Measurements from ENCODE around the gene TFIP11. TPM values are rescaled to one million over a fixed set of nuclear protein-coding genes. Genes with fewer than 3 reads are reported as not detected.

TFIP11 gene
- total RNA-seq, 2 donors from 2014 or later = 28.4 to 28.9 TPM

GRCh38 chr22:26484360-26484706 lies 27.9 kb downstream of the TFIP11 start:
- H3K4me3 Mint-ChIP-seq = peak overlapping the region; percentile 88
- Histone ChIP-seq H3K9me3 (ENCODE audit: control insufficient read depth, low read length) (no peaks in the 10 kb centered on the region), H3K9ac (ENCODE audit: extremely low read depth, low read length, poor library complexity, severe bottlenecking) (peak overlapping the region; percentile 91), H3K4me1 (ENCODE audit: control insufficient read depth, insufficient read depth, low read length) (peaks cover 3% of the 10 kb centered on the region), H3K36me3 (ENCODE audit: control insufficient read depth, insufficient read depth, low read length) (peaks cover 21% of the 10 kb centered on the region), H3K4me3 (ENCODE audit: low read length) (peak overlapping the region; percentile 100), H3K27ac (ENCODE audit: low read depth, low read length) (peak overlapping the region; percentile 75), H3K27me3 (ENCODE audit: control insufficient read depth, insufficient read depth, low read length, poor library complexity, severe bottlenecking) (no peaks in the 10 kb centered on the region)
- H3K27ac Mint-ChIP-seq = peak overlapping the region; percentile 99
- no peak for TF ChIP-seq CTCF (conservative IDR thresholded peaks at IDR 0.05)
- H3K9me3 Mint-ChIP-seq = no peaks in the 10 kb centered on the region
- DNase-seq = no peak
- WGBS, 2 experiments (ENCODE audit: insufficient coverage in 1 of 2, insufficient read length in 1 of 2) = 16 to 27% methylated on average over 3 to 6 of the region's 6 CpGs
- peaks cover 36% of the 10 kb centered on the region for H3K4me1 Mint-ChIP-seq
- H3K36me3 Mint-ChIP-seq (ENCODE audit: low read depth) = peaks cover 31% of the 10 kb centered on the region
- no peaks in the 10 kb centered on the region for H3K27me3 Mint-ChIP-seq (ENCODE audit: insufficient read depth)

- H3K27ac ChIP-seq (ENCODE audit: low read depth, low read length) = peak within 1 kb of the TSS; percentile 75
- Mint-ChIP-seq H3K36me3 (ENCODE audit: low read depth) (peaks cover 29% of the 10 kb centered on the region), H3K27ac (peak within 1 kb of the TSS; percentile 99), H3K4me3 (peak within 1 kb of the TSS; percentile 88), H3K4me1 (peaks cover 37% of the 10 kb centered on the region), H3K9me3 (no peaks in the 10 kb centered on the region), H3K27me3 (ENCODE audit: insufficient read depth) (no peaks in the 10 kb centered on the region)
- TF ChIP-seq CTCF (conservative IDR thresholded peaks at IDR 0.05) = no peak
- H3K36me3 ChIP-seq (ENCODE audit: control insufficient read depth, insufficient read depth, low read length) = peaks cover 18% of the 10 kb centered on the region
- peak; percentile 97 for DNase-seq
- no peaks in the 10 kb centered on the region for H3K9me3 ChIP-seq (ENCODE audit: control insufficient read depth, low read length)
- H3K4me1 ChIP-seq (ENCODE audit: control insufficient read depth, insufficient read depth, low read length) = peaks cover 3% of the 10 kb centered on the region
- H3K9ac ChIP-seq (ENCODE audit: extremely low read depth, low read length, poor library complexity, severe bottlenecking) = peak within 1 kb of the TSS; percentile 91
- no peaks in the 10 kb centered on the region for H3K27me3 ChIP-seq (ENCODE audit: control insufficient read depth, insufficient read depth, low read length, poor library complexity, severe bottlenecking)
- WGBS, 2 experiments (ENCODE audit: insufficient coverage in 1 of 2, insufficient read length in 1 of 2) = 0 to 2% methylated on average over 22 to 85 of the region's 85 CpGs
- peak within 1 kb of the TSS; percentile 100 for H3K4me3 ChIP-seq (ENCODE audit: low read length)
These were observed 28.6 kb downstream of the TFIP11 start, which contains the start of the genes HPS4 and SRRD for GRCh38 chr22:26483439-26484359. Gene HPS4, minus strand, starts transcription at chr22:26483783. Its CDS starts 2,021 bp downstream, at chr22:26481762. Gene SRRD, plus strand, starts transcription at chr22:26483877. Its CDS starts 14 bp downstream, at chr22:26483891.

- Mint-ChIP-seq H3K4me1 (peaks cover 37% of the 10 kb centered on the region), H3K4me3 (peak overlapping the region; percentile 88)
- no peaks in the 10 kb centered on the region for H3K9me3 ChIP-seq (ENCODE audit: control insufficient read depth, low read length)
These were observed 29.2 kb downstream of the TFIP11 start for GRCh38 chr22:26483043-26483438.

More at GRCh38 chr22:26483043-26483438, 29.2 kb downstream of the TFIP11 start:
- Mint-ChIP-seq H3K27me3 (ENCODE audit: insufficient read depth) (no peaks in the 10 kb centered on the region), H3K27ac (peak overlapping the region; percentile 99), H3K36me3 (ENCODE audit: low read depth) (peaks cover 24% of the 10 kb centered on the region), H3K9me3 (no peaks in the 10 kb centered on the region)
- WGBS, 2 experiments (ENCODE audit: insufficient coverage in 1 of 2, insufficient read length in 1 of 2) = 16 to 39% methylated on average over 4 to 7 of the region's 7 CpGs
- Histone ChIP-seq H3K4me3 (ENCODE audit: low read length) (peak overlapping the region; percentile 100), H3K36me3 (ENCODE audit: control insufficient read depth, insufficient read depth, low read length) (peaks cover 17% of the 10 kb centered on the region), H3K4me1 (ENCODE audit: control insufficient read depth, insufficient read depth, low read length) (peaks cover 3% of the 10 kb centered on the region), H3K9ac (ENCODE audit: extremely low read depth, low read length, poor library complexity, severe bottlenecking) (peak overlapping the region; percentile 91), H3K27ac (ENCODE audit: low read depth, low read length) (peak overlapping the region; percentile 75), H3K27me3 (ENCODE audit: control insufficient read depth, insufficient read depth, low read length, poor library complexity, severe bottlenecking) (no peaks in the 10 kb centered on the region)
- no peak for DNase-seq
- TF ChIP-seq CTCF (conservative IDR thresholded peaks at IDR 0.05) = no peak

Data from endodermal cell (in vitro differentiated cells).